HG03103 (cell line): ENCODE results near the gene PALM.
"Not testable (repeated sequence)": the region's sequence is repeated elsewhere in the genome, so short reads cannot be mapped to it uniquely, and the experiment has no call there.

Experiments used
- ATAC-seq: cut with Tn5 transposase; IDR thresholded peaks from one replicate; pipeline ENCODE4 v1.9.1; 2021; ENCODE audit warnings: low read depth; ENCODE audit not compliant: unreplicated experiment

PALM gene

GRCh38 chr19:703651-704446 lies 4.9 kb upstream of the PALM start:
- no peak for ATAC-seq

GRCh38 chr19:704447-704741 lies 4.3 kb upstream of the PALM start:
- ATAC-seq, result no peak

GRCh38 chr19:709196-709964 lies 645 bp downstream of the PALM start:
- no peak for ATAC-seq

- ATAC-seq, result no peak
Measured at GRCh38 chr19:709965-710571, 1.3 kb downstream of the PALM start.

- ATAC-seq, result no peak
Measured at GRCh38 chr19:710767-711166, 2.0 kb downstream of the PALM start.

GRCh38 chr19:711254-711653 lies 2.5 kb downstream of the PALM start:
- no peak for ATAC-seq

GRCh38 chr19:715347-715746 lies 6.6 kb downstream of the PALM start:
- ATAC-seq, result no peak

- ATAC-seq, result no peak
Measured at GRCh38 chr19:718251-718951, 9.7 kb downstream of the PALM start.

- ATAC-seq, result no peak
Measured at GRCh38 chr19:718991-719512, 10.3 kb downstream of the PALM start.

- ATAC-seq, result no peak
Measured at GRCh38 chr19:719636-720344, 11.1 kb downstream of the PALM start.

GRCh38 chr19:720345-721160 lies 11.8 kb downstream of the PALM start:
- no peak for ATAC-seq

GRCh38 chr19:722553-723101 lies 13.9 kb downstream of the PALM start:
- no peak for ATAC-seq

- no peak for ATAC-seq
Measured at GRCh38 chr19:723247-723646, 14.5 kb downstream of the PALM start.

GRCh38 chr19:723714-724113 lies 15.0 kb downstream of the PALM start:
- ATAC-seq, result no peak

GRCh38 chr19:725461-726089 lies 16.8 kb downstream of the PALM start:
- ATAC-seq, result no peak

- no peak for ATAC-seq
Measured at GRCh38 chr19:726993-727956, 18.5 kb downstream of the PALM start.

GRCh38 chr19:728011-728410 lies 19.3 kb downstream of the PALM start:
- no peak for ATAC-seq

GRCh38 chr19:729564-729963 lies 20.8 kb downstream of the PALM start:
- not testable (repeated sequence) for ATAC-seq
